Forelimb muscle (tissue), 1 donor: Measurements from ENCODE around the gene TSC22D2. TPM values are rescaled to one million over a fixed set of nuclear protein-coding genes. Genes with fewer than 3 reads are reported as not detected.

Source experiments
- DNase-seq: peaks from one replicate; pipeline ENCODE4 v3.0.0-alpha.2; 2013; ENCODE audit warnings: low read depth
- polyA plus RNA-seq: library from polyadenylated mRNA; unstranded; fragments of 120-200 nt; gene quantifications from one replicate; pipeline ENCODE4 v1.2.1, GENCODE V29; 2013; ENCODE audit not compliant: insufficient read length

TSC22D2 gene
- polyA plus RNA-seq, 1 donor = 46.8 TPM

GRCh38 chr3:150385296-150386242 is 22.5 kb upstream of the TSC22D2 start:
- no peak for DNase-seq

DNA sequence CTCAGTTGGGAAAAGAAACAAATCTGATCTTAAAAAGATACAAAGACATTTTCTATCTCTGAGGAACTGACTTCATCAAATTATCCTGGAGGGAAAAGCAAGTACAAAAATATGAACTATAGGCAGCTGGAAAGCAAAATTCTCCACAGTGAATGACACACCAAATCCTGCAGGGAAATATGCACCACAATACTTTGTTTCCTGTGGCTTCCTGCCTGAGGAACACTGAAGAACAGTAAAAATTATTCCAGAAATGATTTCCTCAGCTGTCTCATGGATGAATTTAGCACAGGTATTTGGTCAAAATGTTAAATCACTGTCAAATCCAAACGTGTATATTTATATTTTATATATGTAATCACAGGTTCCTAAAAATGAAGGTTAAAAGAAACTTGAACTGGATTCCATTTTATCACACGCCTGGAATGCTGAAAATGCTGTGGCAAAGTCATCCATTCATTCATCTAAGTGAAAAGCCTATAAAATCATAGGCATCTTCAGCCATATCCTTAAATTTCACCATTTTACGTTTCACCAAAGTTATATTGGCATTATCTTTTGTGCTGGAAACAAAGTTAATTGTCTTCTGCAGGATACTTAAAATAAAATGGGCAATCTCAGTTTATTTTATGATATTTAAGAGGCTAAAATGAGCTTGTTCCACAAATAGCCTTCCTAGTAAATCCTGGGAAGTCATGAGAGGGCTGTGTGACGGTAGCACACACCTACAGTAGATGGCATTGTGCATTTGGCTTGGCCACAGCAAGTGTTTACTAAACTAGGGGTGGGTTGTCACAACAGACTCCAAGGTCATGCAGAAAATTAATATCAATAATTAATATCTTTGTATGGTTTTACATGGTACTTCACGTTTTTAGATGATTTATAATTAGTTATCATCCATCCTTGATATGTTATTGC is 19.3 kb upstream of the TSC22D2 start:
- DNase-seq = no peak

DNA sequence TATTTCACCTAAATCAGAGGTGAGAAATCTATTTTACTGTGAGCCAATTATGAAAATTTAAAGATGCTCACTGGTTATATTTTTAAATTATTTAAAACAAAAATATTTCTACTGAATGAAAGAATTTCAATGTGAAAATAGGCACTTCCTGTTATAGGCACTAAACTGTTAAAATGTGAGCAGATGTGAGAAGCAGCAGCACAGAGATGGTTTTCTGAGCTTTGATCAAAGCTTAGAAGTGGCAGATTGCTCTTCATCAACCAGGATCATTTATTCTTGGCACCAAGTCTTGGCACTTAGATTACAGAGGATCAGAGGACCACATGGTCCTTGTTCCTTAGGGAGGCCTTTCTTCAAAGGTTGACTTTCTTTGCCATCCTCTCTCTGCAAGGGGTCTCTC is 18.0 kb upstream of the TSC22D2 start:
- no peak for DNase-seq

DNA sequence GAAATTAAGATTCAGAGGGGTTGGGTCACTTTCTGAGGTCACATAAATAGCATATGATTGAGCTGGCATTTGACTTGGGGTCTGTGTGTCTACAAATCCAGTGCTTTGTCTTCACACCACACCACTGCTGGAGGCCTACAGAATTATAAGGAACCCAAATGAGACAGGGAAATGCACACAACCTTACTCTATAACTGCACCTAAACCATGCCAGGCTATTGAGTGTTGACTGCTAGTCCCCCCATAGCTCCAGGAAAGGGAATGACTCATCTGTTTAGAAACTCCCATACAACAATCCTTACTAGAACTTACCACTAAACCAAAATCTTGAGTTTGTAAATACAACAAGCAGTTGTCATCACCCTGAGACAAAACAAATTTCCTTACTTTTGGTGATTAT is 16.9 kb upstream of the TSC22D2 start:
- no peak for DNase-seq

DNA sequence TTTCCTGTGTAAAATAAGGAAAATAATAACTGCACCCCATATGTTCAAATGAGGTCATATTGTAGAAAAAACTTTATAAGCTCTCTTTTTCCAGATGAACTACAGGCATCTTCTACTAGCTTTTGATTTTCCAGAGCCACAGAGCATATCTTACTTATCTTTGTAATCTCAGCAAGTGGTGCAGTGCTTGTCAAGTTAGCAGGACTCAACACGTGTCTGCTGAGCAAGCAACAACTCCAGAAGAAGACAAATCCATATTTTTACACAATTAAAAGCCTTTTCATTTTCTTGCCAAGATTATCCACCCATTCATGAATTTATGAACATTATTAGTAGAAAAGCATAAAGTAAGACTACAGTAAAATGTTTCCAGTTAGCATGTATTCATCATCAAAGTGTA is 14.4 kb upstream of the TSC22D2 start:
- DNase-seq = no peak

GRCh38 chr3:150394606-150395005 is 13.5 kb upstream of the TSC22D2 start:
- DNase-seq = no peak

- DNase-seq = no peak
Observed at GRCh38 chr3:150396491-150396890, 11.6 kb upstream of the TSC22D2 start.

DNA sequence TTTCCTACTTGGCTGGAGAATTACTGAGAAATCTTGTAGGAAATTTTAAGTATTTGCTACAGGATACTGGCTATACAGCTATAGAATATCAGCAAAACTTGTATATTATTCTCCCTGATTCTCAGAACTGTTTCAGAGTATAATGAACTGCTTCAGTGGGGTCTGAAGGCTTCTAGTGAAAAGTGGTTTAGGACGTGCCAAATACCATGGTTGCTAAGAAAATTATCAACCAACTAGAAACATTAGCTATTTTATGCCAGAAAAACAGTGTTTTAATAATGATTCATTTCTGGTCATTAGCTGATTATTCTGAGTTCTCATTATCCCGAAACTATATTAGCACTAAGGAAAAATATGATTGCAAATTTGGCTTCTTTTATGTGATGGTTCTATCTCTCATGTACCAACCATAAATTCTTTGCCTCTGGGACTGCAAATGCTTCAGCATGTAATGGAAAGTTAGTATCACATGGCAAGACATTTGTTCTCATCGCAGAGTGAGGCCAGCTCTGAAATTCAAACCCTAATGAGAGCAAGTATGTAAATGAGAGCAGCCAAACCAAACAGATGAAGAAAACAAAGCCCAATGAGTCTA is 11.0 kb upstream of the TSC22D2 start:
- DNase-seq = no peak

- no peak for DNase-seq
Observed at GRCh38 chr3:150399060-150399459, 9.0 kb upstream of the TSC22D2 start.

- no peak for DNase-seq
Observed at GRCh38 chr3:150401285-150401684, 6.8 kb upstream of the TSC22D2 start.

DNA sequence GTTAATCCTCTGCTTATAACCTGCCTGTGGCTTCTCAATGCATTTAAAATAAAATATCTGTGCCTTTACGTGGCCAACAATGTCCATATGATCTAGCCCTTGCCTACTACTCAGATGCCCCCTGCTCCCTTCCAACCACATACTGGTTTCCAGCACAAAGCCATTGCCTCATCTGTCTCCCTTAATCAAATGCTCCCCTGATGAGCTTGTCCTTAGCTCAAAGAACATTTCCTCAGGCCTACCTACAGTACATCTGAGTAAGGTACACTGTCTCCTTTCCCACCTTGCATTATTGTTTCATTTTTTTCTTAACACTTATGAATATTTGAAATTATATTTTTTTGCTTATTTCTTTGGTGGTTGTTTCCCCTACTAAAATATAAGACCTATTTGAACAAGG is 5.9 kb upstream of the TSC22D2 start:
- no peak for DNase-seq

DNA sequence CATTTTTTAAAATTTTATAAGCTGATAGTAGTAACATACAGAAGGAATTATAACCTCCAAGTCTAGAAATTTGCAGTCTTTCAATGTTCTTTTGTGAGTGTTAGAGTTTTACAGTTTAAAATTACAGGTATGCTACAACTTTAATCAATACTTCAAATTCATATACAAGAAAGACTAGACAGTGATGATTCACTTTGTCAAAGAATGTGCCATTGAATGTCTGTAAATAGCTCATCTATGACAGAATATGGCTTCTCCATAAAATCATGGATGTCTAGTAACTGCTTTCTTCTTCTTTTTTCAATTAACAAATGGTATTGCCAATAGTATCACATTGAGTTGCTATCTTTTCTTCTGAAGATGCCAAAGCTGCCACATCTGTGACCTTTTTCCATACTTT is 4.1 kb upstream of the TSC22D2 start:
- DNase-seq = no peak

DNA sequence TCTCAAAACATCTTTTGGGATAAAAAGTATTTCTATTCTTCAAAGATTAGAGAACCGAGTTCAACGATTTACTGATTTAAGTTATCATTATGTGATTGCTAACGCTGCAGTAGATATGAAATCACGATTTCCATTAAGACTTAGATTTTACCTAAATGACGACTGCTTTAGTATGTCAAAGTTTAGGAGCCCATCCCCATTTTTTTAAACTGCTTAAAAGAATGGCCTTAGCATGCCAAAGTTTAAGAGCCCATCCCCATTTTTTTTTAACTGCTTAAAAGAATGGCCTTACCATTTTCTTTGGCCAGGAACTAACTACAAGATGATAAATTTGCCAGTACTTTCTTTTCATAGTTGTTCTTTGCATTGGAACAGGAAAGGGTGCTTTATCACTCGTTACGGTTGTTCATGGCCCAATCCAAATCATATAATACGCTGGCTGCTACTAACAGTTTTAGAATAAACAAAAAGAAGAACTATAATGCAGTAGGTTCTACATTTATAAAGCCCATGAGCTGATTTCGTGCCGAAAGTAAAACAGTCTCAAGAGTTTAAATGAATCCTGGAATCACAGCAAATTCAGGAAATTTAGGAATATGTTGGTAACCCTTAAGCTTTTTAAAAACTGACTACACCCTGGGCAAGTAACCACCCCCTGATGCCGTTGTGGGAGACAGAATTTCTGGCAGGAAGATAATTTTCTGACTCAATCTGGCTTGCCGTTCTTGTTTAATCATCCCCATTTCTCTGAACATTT is 869 bp upstream of the TSC22D2 start:
- DNase-seq = no peak

DNA sequence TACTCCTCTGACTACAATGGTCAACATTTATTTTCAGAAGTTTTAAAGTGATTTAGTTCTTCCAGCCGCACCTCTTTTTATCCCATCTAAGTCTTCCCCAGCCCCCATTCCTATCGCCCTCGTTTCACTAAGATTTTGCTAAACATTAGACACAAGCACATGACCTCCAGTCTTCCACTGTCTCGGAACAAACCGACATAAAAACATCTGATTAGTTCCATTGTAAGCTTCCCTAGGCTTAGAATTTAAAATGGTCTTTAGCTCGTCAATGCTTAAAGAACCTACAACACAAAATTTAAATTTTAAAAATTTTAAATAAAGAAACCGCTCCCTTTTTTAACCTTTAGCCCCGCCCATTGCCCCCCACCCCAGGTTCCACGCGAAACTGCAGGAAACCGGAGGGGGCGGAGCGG is 284 bp upstream of the TSC22D2 start:
- no peak for DNase-seq

DNA sequence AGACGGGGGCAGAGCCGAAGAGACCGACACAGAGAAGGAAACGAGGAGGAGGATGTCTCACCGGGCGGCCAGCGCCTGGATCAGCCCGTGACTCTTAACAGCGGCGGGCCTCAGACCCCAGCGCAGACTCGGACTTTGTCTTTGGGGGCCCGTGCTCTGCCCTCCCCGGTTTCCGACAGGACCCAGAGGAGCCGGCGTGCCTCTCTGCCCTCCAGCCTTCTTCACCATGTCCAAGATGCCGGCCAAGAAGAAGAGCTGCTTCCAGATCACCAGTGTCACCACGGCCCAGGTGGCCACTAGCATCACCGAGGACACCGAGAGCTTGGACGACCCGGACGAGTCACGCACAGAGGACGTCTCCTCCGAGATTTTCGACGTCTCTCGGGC is 1.0 kb downstream of the TSC22D2 start:
- DNase-seq = no peak

DNA sequence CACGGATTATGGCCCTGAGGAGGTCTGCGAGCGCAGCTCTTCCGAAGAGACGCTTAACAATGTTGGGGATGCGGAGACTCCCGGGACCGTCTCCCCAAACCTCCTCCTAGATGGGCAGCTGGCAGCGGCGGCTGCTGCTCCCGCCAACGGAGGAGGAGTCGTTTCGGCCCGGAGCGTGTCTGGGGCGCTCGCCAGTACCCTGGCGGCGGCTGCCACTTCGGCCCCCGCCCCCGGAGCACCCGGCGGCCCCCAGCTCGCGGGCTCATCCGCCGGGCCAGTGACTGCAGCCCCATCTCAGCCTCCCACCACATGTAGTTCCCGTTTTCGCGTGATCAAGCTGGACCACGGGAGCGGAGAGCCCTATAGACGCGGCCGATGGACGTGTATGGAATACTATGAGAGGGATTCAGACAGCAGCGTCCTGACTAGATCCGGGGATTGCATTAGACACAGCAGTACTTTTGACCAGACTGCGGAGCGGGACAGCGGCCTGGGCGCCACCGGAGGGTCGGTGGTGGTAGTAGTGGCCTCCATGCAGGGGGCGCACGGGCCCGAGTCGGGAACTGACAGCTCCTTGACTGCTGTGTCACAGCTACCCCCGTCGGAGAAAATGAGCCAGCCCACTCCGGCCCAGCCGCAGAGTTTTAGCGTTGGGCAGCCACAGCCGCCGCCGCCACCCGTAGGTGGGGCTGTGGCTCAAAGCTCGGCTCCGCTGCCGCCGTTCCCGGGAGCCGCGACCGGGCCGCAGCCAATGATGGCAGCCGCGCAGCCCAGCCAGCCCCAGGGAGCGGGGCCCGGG is 1.6 kb downstream of the TSC22D2 start:
- DNase-seq = no peak

DNA sequence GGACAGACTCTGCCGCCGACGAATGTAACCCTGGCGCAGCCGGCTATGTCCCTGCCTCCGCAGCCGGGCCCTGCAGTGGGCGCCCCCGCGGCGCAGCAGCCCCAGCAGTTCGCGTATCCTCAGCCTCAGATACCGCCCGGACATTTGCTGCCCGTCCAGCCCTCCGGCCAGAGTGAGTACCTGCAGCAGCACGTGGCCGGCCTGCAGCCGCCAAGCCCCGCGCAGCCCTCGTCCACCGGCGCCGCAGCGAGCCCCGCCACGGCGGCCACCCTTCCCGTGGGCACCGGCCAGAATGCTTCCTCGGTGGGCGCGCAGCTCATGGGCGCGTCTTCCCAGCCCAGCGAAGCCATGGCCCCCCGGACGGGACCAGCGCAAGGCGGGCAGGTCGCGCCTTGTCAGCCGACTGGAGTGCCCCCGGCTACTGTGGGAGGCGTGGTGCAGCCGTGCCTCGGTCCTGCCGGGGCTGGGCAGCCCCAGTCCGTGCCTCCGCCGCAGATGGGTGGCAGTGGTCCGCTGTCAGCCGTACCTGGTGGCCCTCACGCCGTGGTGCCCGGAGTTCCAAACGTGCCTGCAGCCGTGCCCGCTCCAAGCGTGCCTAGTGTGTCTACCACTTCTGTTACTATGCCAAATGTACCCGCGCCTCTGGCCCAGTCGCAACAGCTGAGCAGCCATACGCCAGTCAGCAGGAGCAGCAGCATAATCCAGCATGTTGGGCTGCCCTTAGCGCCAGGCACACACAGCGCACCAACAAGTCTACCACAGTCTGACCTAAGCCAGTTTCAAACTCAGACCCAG is 2.4 kb downstream of the TSC22D2 start:
- no peak for DNase-seq

GRCh38 chr3:150411106-150411460 is 3.0 kb downstream of the TSC22D2 start:
- no peak for DNase-seq

- DNase-seq = no peak
Observed at GRCh38 chr3:150411546-150411945, 3.4 kb downstream of the TSC22D2 start.

- no peak for DNase-seq
Observed at GRCh38 chr3:150411976-150412375, 3.9 kb downstream of the TSC22D2 start.
